Hippocampal formation (tissue), 2 donors: ENCODE results near the gene CDCA7L.
"Not testable (repeated sequence)": the region's sequence is repeated elsewhere in the genome, so short reads cannot be mapped to it uniquely, and the experiment has no call there.

Source experiments
- DNase-seq, 2 donors: peaks; one replicate each; lab custom pipeline; 2025; lab: John Stamatoyannopoulos, UW

The CDCA7L gene

GRCh38 chr7:21910253-21910652, 35.4 kb downstream of the CDCA7L start:
- no peak for DNase-seq

DNA sequence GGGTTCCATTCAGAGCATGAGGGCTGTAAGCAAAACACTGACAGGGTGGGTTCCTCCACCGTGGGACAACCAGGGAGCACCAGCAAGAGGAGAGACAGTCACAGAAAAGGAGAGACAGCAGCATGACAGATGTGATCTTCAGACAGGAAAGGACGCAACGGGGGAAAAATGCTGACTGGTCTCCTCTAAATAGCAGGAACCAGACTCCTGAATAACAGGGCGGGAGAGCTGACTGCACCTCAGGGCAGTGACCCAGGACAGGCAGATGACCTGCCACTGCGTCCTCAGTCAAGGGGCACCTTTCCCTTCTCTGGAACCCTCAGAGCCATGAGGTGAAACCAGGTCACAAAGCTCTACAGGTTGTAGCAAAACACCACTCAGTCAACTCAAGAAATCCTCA, 37.0 kb downstream of the CDCA7L start:
- no peak for DNase-seq

DNA sequence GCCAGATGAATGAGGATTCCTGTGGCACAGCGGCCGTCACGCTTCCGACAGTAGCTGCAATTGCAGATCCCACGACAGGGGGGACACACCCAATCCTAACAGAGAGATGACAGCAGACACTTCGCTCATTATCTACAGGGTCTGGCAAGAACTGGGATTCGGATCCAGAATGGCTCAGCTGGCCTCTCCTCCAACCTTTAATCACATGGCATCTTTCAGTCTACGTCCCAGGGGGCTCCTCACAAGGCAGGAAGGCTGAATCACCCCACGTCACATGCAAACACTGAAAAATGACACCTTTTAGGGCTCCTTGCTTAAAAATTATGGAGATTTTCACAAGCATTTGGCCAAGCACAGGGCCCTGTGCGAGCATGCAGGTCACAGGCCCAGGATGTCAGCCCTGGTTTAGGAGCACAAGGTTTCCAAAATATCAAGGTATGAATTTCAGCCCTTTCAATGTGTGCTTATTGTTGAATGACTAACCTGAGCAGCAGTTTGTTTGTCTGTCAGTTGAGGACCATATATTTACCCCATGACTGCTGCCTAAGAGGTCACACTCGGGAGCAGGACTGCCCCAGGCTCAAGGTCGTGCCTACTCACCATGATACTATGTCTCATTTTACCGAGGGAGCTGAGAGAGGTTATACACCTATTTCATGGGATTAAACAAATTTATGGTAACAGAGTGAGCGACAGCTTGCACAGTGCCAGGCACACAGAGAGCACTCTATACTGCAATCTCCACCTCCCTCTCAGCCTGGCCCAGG, 42.5 kb downstream of the CDCA7L start:
- DNase-seq = no peak

- no peak for DNase-seq
Observed at GRCh38 chr7:21902240-21902639, 43.5 kb downstream of the CDCA7L start.

GRCh38 chr7:21898265-21898930, 47.3 kb downstream of the CDCA7L start:
- no peak for DNase-seq

DNA sequence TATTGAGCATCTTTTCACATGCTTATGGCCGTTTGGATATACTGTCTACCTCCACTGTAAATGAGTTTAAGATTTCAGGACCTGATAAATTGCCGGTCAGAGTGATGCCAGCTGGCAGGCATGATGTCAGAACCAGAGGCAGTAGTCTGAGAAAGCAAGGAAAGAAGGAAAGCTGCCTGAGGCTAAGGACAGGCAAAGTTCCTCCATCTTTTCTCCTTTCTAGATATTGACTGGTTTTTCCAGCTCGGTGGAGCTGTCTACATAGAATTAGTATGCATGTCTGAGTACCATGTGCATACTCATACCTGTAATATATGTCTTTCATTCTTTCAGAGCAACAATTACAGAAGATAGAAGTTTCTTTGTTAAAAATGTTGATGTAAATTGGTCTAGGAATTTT, 52.3 kb downstream of the CDCA7L start:
- no peak for DNase-seq

DNA sequence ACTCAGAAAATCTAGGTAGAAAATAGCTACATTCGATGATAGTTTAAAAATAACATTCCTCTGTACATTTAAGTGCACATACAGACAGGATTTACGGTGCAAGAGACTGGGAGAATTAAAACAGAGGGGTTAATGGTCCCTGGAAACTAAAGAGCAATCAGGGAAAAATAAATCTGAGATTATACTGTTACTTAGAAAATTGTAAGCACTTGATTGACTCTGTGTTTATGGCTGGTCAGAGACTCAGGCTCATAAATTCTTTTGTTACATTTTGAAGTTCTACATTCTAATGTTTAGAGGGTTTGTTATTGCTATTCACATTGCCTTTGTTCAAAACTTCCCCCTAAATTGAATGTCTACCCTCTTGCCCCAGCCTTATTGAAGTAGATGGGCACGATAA, 54.4 kb downstream of the CDCA7L start:
- no peak for DNase-seq

DNA sequence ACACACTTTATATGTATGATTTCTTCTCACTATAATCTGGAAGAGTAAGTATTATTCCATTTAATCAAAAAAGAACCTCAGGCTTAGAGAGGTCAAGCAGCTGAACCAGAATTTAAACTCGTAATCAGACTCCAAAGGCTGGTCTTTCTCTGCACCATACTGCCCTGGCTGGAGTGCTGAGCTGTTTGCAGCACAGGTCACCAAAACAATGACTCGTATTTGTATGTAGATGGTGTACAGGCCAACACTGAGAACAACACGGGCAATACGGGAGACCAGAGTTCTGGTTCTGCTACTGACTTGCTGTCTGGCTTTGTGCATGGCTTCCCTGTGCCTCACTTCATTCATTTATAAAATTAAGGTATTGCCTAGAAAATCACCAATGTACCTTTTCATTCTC, 57.9 kb downstream of the CDCA7L start:
- DNase-seq = no peak

- DNase-seq = no peak
Observed at GRCh38 chr7:21887353-21887752, 58.3 kb downstream of the CDCA7L start.

DNA sequence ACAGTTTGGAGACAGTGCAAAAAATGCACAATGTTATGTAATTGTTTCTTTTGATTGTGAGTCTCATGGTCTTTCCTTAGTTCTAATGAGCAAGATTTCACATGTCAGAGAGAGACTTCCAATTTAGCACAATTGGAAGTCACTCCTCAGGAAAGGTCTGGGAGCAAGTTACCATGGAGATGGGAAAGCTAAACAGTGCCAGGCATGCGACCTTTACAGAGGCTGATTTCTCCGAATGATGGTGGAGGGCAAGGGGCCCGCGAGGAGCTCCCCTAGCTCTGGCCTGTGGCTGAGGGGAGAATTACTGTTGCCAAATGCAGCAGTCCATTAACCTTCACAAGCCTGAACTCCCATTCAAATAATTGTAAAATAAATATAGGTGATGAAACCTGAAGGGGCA, 59.3 kb downstream of the CDCA7L start:
- no peak for DNase-seq

- DNase-seq = no peak
Observed at GRCh38 chr7:21884496-21884895, 61.2 kb downstream of the CDCA7L start.

DNA sequence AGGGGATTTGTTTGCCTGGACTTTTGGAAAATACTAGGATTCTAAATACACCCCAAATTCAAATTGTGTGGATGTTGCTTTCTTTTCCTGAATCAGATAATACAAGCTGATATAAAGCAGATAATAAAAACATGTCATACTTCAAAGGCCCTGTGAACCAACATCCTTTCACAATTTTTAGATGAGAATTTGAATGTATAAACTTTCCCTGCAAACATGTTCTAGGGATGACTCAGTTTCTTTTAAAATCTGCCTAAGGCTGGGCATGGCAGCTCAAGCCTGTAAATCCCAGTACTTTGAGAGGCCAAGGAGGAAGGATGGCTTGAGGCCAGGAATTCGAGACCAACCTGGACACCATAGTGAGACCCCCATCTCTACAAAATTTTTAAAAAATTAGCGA, 62.2 kb downstream of the CDCA7L start:
- not testable (repeated sequence) for DNase-seq

- DNase-seq = no peak
Observed at GRCh38 chr7:21883069-21883468, 62.6 kb downstream of the CDCA7L start.

- no peak for DNase-seq
Observed at GRCh38 chr7:21869785-21870402, 75.8 kb downstream of the CDCA7L start.

DNA sequence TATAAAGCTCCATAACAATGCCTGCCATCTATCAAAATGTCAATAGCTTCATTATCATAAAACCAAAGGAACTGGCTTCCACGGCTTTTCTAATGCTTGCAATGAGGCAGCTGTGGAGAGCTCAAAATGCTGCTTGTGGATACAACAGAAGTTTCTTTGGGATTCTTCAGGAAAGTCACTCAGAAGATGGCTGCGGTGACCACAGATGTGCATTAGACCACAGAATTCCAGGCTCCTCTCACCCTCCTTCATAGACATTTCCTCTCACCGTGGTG, 77.2 kb downstream of the CDCA7L start:
- no peak for DNase-seq

GRCh38 chr7:21867816-21868575, 77.7 kb downstream of the CDCA7L start:
- DNase-seq = no peak

DNA sequence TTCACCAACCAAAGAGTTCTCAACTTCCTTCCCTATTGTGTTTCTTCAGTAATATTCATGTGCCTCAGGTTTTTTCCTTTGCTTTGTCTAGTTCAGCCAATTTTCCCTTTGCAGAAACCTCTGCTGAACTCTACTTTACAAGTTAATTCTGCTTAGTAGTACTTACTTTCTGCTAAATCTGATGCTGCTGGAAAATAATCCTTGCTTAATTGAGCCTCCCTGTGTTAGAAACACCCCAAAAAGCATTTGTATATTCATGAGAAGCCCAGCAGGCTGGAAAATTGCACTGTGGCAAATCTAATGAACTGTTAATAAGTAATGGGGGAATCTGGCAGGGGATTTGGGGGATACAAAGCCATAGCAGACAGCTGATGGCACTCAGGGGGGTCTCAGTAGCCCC, 78.5 kb downstream of the CDCA7L start:
- no peak for DNase-seq

DNA sequence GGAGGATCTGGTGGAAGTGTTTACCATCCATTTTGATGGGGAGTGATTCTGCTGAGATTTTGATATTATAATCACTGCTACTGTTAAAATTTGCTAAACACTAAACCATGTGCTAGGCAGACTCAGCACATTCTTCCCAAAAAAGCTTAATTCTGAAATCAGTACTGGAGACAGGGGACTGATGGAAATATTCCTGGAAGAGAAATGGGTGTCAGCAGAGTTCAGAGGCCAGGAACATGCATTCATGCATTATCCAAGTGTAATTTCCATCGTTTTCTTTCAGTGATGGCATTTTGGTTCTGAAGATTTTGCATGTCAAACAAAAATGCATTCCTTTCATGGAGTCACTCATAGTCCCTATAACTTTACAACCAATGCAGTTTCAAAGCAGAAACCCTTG, 79.0 kb downstream of the CDCA7L start:
- no peak for DNase-seq

DNA sequence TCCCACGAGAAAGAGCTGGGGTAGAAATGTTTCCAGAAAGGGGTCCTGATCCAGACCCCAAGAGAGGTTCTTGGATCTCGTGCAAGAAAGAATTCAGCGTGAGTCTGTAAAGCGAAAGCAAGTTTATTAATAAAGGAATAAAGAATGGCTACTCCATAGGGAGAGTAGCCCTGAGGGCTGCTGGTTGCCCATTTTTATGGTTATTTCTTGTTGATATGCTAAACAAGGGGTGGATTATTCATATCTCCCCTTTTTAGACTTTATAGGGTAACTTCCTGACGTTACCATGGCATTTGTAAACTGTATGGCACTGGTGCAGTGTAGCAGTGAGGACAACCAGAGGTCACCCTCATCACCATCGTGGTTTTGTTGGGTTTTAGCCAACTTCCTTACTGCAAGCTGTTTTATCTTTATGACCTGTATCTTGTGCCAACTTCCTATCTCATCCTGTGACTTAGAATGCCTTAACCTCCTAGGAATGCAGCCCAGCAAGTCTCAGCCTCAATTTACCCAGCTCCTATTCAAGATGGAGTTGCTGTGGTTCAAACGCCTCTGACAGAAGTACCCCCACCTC, 80.0 kb downstream of the CDCA7L start:
- DNase-seq = not testable (repeated sequence)

DNA sequence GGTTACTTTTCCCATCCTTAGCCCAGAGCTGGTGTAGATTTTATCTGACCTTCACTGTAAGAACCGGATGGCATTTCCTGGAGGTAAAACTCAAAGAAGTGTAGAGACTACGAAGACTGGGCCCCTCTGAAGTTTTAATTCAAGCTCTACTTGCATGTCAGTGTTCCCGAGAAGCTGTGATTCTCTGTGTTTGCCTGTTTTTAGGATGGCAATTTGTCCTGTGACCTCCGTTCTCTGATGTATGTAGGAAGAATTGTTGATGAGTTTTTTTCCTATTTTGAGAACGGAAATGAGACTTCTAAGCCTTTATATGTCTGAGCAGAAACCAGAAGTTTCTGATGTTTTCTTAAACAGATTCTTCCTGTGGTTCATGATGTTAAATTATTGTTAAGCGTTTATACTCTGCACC, 94.1 kb downstream of the CDCA7L start:
- no peak for DNase-seq
